Measurements from ENCODE around the gene PHC2. TPM values are rescaled to one million over a fixed set of nuclear protein-coding genes. Genes with fewer than 3 reads are reported as not detected.
A peak's percentile ranks its signal among the peaks of the same experiment; 100 is the strongest.

The PHC2 gene
- total RNA-seq, 3 donors from 2014 or later (not counting 1 experiment from before 2014, with no cell fraction given) = 36.6 to 46.6 (median 39.5) TPM

- Histone ChIP-seq H3K4me3 (ENCODE audit: low read length) (no peak overlapping the region), H3K36me3 (ENCODE audit: control insufficient read depth, insufficient read depth, low read length) (no peaks in the 10 kb centered on the region), H3K9me3 (ENCODE audit: control insufficient read depth, insufficient read depth, low read length) (no peaks in the 10 kb centered on the region), H3K27ac (ENCODE audit: low read length) (no peak overlapping the region), H3K27me3 (ENCODE audit: control insufficient read depth, insufficient read depth, low read length) (no peaks in the 10 kb centered on the region), H3K4me1 (ENCODE audit: control insufficient read depth, insufficient read depth, low read length) (no peaks in the 10 kb centered on the region)
- ATAC-seq (peak in 2 of 3 donors; percentile 41 to 68), DNase-seq (no peak)
- Mint-ChIP-seq H3K27me3 (ENCODE audit: low read depth in 2 of 2) (peaks cover 0 to 3% of the 10 kb centered on the region in 2 donors), H3K4me3 (no peak overlapping the region), H3K4me1 (peaks cover 0 to 14% of the 10 kb centered on the region in 2 donors), H3K36me3 (no peaks in the 10 kb centered on the region), H3K9me3 (no peaks in the 10 kb centered on the region), H3K27ac (no peak overlapping the region)
- no peak for TF ChIP-seq CTCF (IDR thresholded peaks at IDR 0.05)
- intact Hi-C loops (cut with micrococcal nuclease) = loop anchor here (10.0 kb wide), 1 partner anchor 227 kb away; no protein-coding TSS in a partner anchor
- 58% methylated on average over 8 of the region's 11 CpGs for WGBS (ENCODE audit: insufficient coverage)
These were observed 69.2 kb downstream of the PHC2 start for GRCh38 chr1:33361532-33362235.

- WGBS (ENCODE audit: insufficient coverage) = 91% methylated on average over 1 of the region's 1 CpG
- no peaks in the 10 kb centered on the region for H3K27me3 ChIP-seq (ENCODE audit: control insufficient read depth, insufficient read depth, low read length)
- no peak overlapping the region for H3K4me3 ChIP-seq (ENCODE audit: low read length)
- intact Hi-C loops (cut with micrococcal nuclease) = loop anchor here (10.0 kb wide), 1 partner anchor 226 kb away; no protein-coding TSS in a partner anchor
- Mint-ChIP-seq H3K27me3 (ENCODE audit: low read depth in 2 of 2) (peaks cover 0 to 3% of the 10 kb centered on the region in 2 donors), H3K9me3 (no peaks in the 10 kb centered on the region), H3K36me3 (no peaks in the 10 kb centered on the region), H3K4me3 (no peak overlapping the region), H3K27ac (no peak overlapping the region), H3K4me1 (peaks cover 0 to 14% of the 10 kb centered on the region in 2 donors)
- ATAC-seq = no peak
- no peak overlapping the region for H3K27ac ChIP-seq (ENCODE audit: low read length)
- no peaks in the 10 kb centered on the region for H3K9me3 ChIP-seq (ENCODE audit: control insufficient read depth, insufficient read depth, low read length)
- no peaks in the 10 kb centered on the region for H3K4me1 ChIP-seq (ENCODE audit: control insufficient read depth, insufficient read depth, low read length)
- no peaks in the 10 kb centered on the region for H3K36me3 ChIP-seq (ENCODE audit: control insufficient read depth, insufficient read depth, low read length)
- no peak for DNase-seq
- no peak for TF ChIP-seq CTCF (IDR thresholded peaks at IDR 0.05)
These were observed 70.5 kb downstream of the PHC2 start for GRCh38 chr1:33360367-33360766.

GRCh38 chr1:33359931-33360330 is 71.0 kb downstream of the PHC2 start:
- intact Hi-C loops (cut with micrococcal nuclease) = loop anchor here (10.0 kb wide), 1 partner anchor 225 kb away; no protein-coding TSS in a partner anchor
- Mint-ChIP-seq H3K27me3 (ENCODE audit: low read depth in 2 of 2) (peaks cover 0 to 3% of the 10 kb centered on the region in 2 donors), H3K27ac (no peak overlapping the region), H3K36me3 (no peaks in the 10 kb centered on the region), H3K4me1 (peaks cover 0 to 14% of the 10 kb centered on the region in 2 donors), H3K9me3 (no peaks in the 10 kb centered on the region), H3K4me3 (no peak overlapping the region)
- H3K4me1 ChIP-seq (ENCODE audit: control insufficient read depth, insufficient read depth, low read length) = no peaks in the 10 kb centered on the region
- no peak overlapping the region for H3K4me3 ChIP-seq (ENCODE audit: low read length)
- no peak for DNase-seq
- WGBS (ENCODE audit: insufficient coverage) = 92% methylated on average over 2 of the region's 2 CpGs
- H3K27ac ChIP-seq (ENCODE audit: low read length) = no peak overlapping the region
- no peaks in the 10 kb centered on the region for H3K36me3 ChIP-seq (ENCODE audit: control insufficient read depth, insufficient read depth, low read length)
- H3K9me3 ChIP-seq (ENCODE audit: control insufficient read depth, insufficient read depth, low read length) = no peaks in the 10 kb centered on the region
- no peaks in the 10 kb centered on the region for H3K27me3 ChIP-seq (ENCODE audit: control insufficient read depth, insufficient read depth, low read length)
- no peak for TF ChIP-seq CTCF (IDR thresholded peaks at IDR 0.05)
- no peak for ATAC-seq

All from natural killer cell (primary cell).